Lower lobe of right lung (tissue), 2 donors: Measurements from ENCODE around the gene PTPA. TPM values are rescaled to one million over a fixed set of nuclear protein-coding genes. Genes with fewer than 3 reads are reported as not detected.
"Not testable (repeated sequence)": the region's sequence is repeated elsewhere in the genome, so short reads cannot be mapped to it uniquely, and the experiment has no call there.

Experiments
- ATAC-seq, 2 donors: fragments of 200-7000 bp; cut with Tn5 transposase; one replicate each; pipeline ENCODE4 v1.9.1; 2020 to 2022; ENCODE audit warnings: mild to moderate bottlenecking in 2 of 2, moderate library complexity in 2 of 2
- DNase-seq: peaks from one replicate; pipeline ENCODE4 v3.0.0-alpha.2; 2020
- H3K27ac ChIP-seq: fragments of 200-600 bp; one replicate; pipeline ENCODE4 v1.8.0; 2022
- H3K27me3 ChIP-seq: fragments of 200-600 bp; one replicate; pipeline ENCODE4 v1.8.0; 2022; ENCODE audit warnings: low read depth
- H3K36me3 ChIP-seq: fragments of 200-600 bp; one replicate; pipeline ENCODE4 v1.8.0; 2022; ENCODE audit warnings: mild to moderate bottlenecking
- H3K4me1 ChIP-seq: fragments of 200-600 bp; one replicate; pipeline ENCODE4 v1.8.0; 2022
- H3K4me3 ChIP-seq: fragments of 200-600 bp; one replicate; pipeline ENCODE4 v1.8.0; 2022; ENCODE audit warnings: mild to moderate bottlenecking
- H3K9me3 ChIP-seq: fragments of 200-600 bp; one replicate; pipeline ENCODE4 v1.8.0; 2022
- CTCF ChIP-seq: fragments of 200-600 bp; IDR thresholded peaks from one replicate; pipeline ENCODE4 v1.8.0; 2022; ENCODE audit warnings: antibody characterized with exemption, mild to moderate bottlenecking
- intact Hi-C: fragments of 100-400 bp; cut with DNase I; formaldehyde crosslinking; loops from one replicate; pipeline ENCODE4 v1.11.0; 2022
- total RNA-seq: library from RNA; stranded (reverse); fragmentation: NEBNext Ultra II Directional; extraction: Animal tissue kit (Norgen Biotek cat#: 25700); gene quantifications from one replicate; pipeline ENCODE4 v1.2.1, GENCODE V29; 2021
- donor health status: DM: no; HTN: yes; CAD: no; lungs with severe emphysema.

PTPA gene
- total RNA-seq, 1 donor from 2014 or later, result 100 TPM

GRCh38 chr9:129113645-129114304 is 2.6 kb downstream of the PTPA start:
- H3K4me3 ChIP-seq, result no peak overlapping the region
- H3K27ac ChIP-seq, result no peak overlapping the region
- no peak for TF ChIP-seq CTCF
- ATAC-seq (no peak), DNase-seq (peak; percentile 66)
- H3K36me3 ChIP-seq, result no peaks in the 10 kb centered on the region
- H3K9me3 ChIP-seq, result no peaks in the 10 kb centered on the region
- no peaks in the 10 kb centered on the region for H3K27me3 ChIP-seq
- intact Hi-C loops, result no loop called here
- H3K4me1 ChIP-seq, result peaks cover 39% of the 10 kb centered on the region

- no peak for DNase-seq
- H3K4me3 ChIP-seq, result no peak overlapping the region
- no peak for ATAC-seq
- no peaks in the 10 kb centered on the region for H3K9me3 ChIP-seq
- intact Hi-C loops, result no loop called here
- TF ChIP-seq CTCF, result no peak
- peaks cover 8% of the 10 kb centered on the region for H3K4me1 ChIP-seq
- H3K27ac ChIP-seq, result no peak overlapping the region
- H3K27me3 ChIP-seq, result no peaks in the 10 kb centered on the region
- H3K36me3 ChIP-seq, result peaks cover 36% of the 10 kb centered on the region
These were observed 7.6 kb downstream of the PTPA start for GRCh38 chr9:129118799-129119198.

GRCh38 chr9:129121483-129121882 is 10.3 kb downstream of the PTPA start:
- H3K36me3 ChIP-seq, result peaks cover 61% of the 10 kb centered on the region
- intact Hi-C loops, result no loop called here
- no peak for DNase-seq
- no peaks in the 10 kb centered on the region for H3K27me3 ChIP-seq
- no peak overlapping the region for H3K4me3 ChIP-seq
- no peaks in the 10 kb centered on the region for H3K4me1 ChIP-seq
- ATAC-seq, result peak in 1 of 2 donors; percentile 27
- no peak for TF ChIP-seq CTCF
- no peaks in the 10 kb centered on the region for H3K9me3 ChIP-seq
- no peak overlapping the region for H3K27ac ChIP-seq

GRCh38 chr9:129122133-129122532 is 10.9 kb downstream of the PTPA start:
- Histone ChIP-seq H3K4me3 (no peak overlapping the region), H3K36me3 (peaks cover 67% of the 10 kb centered on the region), H3K9me3 (no peaks in the 10 kb centered on the region), H3K4me1 (peaks cover 4% of the 10 kb centered on the region), H3K27me3 (no peaks in the 10 kb centered on the region), H3K27ac (no peak overlapping the region)
- ATAC-seq, result no peak
- intact Hi-C loops, result no loop called here
- TF ChIP-seq CTCF, result no peak
- no peak for DNase-seq

- ATAC-seq, DNase-seq, intact Hi-C loops, H3K27ac ChIP-seq, H3K9me3 ChIP-seq, H3K4me3 ChIP-seq, H3K4me1 ChIP-seq, H3K27me3 ChIP-seq: not testable (repeated sequence)
- peaks cover 75% of the 10 kb centered on the region for H3K36me3 ChIP-seq
These were observed 11.8 kb downstream of the PTPA start for GRCh38 chr9:129122976-129123375.

- peaks cover 88% of the 10 kb centered on the region for H3K36me3 ChIP-seq
- ATAC-seq, result no peak
These were observed 13.4 kb downstream of the PTPA start for GRCh38 chr9:129124506-129125069.

More at GRCh38 chr9:129124506-129125069, 13.4 kb downstream of the PTPA start:
- H3K4me1 ChIP-seq, result peaks cover 7% of the 10 kb centered on the region
- no peak for DNase-seq
- H3K27ac ChIP-seq, result no peak overlapping the region
- no peaks in the 10 kb centered on the region for H3K27me3 ChIP-seq
- no peak overlapping the region for H3K4me3 ChIP-seq
- intact Hi-C loops, result no loop called here
- H3K9me3 ChIP-seq, result no peaks in the 10 kb centered on the region
- TF ChIP-seq CTCF, result no peak
